Epithelial cell of proximal tubule (primary cell): ENCODE results near the gene CD84. TPM values are rescaled to one million over a fixed set of nuclear protein-coding genes. Genes with fewer than 3 reads are reported as not detected.
A peak's percentile ranks its signal among the peaks of the same experiment; 100 is the strongest.

Experiments used
- DNase-seq: peaks from one replicate; pipeline ENCODE4 v3.0.0-alpha.2; 2011; ENCODE audit warnings: low read depth
- H3K4me3 ChIP-seq: 2 replicates; pipeline ENCODE4 v1.5.1; 2011; ENCODE audit warnings: low read depth, mild to moderate bottlenecking, low read length
- total RNA-seq: library from RNA; depleted of rRNA; stranded (reverse); fragments of >200 nt; gene quantifications from 2 replicates; pipeline ENCODE4 v1.2.3, GENCODE V29; 2015
- TF ChIP-seq, protein P1 (sequence below): conservative IDR thresholded peaks from 2 replicates; pipeline ENCODE4 v1.5.1; 2012; ENCODE audit warnings: low read depth, mild to moderate bottlenecking, low read length

CD84 gene
- total RNA-seq, 1 donor from 2014 or later: not detected

DNA sequence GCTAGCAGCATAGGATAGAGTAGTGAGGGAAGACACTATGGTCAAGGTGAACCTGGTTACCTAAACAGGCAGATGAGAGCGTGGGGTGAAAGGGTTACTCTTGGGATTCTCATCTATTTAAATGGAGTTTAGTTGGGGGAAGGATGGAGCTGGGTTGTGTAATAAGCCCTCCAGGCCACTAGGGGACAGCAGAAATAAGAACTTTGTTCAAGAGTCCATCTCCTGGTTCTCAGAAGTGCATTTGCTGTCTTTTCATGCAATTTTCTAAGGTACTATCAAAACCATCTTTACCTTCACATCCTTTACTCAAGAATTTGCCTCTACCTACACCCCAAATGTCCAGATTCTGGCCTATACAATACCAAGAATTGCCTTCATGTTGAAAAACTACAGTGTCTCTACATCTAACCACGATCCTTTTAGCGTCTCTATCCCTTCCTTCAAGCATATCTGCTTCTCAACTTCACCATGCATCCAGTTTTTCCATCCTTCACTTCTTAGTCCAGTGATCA, 39.5 kb upstream of the CD84 start:
- TF ChIP-seq, protein P1, sequence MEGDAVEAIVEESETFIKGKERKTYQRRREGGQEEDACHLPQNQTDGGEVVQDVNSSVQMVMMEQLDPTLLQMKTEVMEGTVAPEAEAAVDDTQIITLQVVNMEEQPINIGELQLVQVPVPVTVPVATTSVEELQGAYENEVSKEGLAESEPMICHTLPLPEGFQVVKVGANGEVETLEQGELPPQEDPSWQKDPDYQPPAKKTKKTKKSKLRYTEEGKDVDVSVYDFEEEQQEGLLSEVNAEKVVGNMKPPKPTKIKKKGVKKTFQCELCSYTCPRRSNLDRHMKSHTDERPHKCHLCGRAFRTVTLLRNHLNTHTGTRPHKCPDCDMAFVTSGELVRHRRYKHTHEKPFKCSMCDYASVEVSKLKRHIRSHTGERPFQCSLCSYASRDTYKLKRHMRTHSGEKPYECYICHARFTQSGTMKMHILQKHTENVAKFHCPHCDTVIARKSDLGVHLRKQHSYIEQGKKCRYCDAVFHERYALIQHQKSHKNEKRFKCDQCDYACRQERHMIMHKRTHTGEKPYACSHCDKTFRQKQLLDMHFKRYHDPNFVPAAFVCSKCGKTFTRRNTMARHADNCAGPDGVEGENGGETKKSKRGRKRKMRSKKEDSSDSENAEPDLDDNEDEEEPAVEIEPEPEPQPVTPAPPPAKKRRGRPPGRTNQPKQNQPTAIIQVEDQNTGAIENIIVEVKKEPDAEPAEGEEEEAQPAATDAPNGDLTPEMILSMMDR: peak; percentile 44
- no peak overlapping the region for H3K4me3 ChIP-seq
- DNase-seq: no peak

DNA sequence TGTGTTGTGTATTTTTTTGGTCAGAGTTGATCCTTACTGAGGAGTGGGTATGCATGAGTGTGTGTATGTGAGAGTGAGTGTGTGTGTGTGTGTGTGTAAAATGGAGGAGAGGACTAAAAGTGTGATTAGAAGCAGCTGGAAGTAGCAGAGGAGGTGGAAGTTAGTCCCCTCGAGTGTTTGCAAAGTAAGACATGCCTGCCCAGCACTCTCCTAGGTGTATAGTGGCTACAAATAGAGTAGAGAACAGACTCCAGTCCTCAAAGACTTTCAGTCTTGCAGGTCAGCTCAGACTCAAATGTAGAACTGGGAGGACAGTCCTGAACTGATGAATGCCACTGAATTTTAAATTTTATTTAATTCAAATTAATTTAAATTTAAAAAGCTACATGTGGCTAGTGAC, 39.0 kb upstream of the CD84 start:
- TF ChIP-seq, protein P1: no peak
- DNase-seq: no peak
- H3K4me3 ChIP-seq: no peak overlapping the region

DNA sequence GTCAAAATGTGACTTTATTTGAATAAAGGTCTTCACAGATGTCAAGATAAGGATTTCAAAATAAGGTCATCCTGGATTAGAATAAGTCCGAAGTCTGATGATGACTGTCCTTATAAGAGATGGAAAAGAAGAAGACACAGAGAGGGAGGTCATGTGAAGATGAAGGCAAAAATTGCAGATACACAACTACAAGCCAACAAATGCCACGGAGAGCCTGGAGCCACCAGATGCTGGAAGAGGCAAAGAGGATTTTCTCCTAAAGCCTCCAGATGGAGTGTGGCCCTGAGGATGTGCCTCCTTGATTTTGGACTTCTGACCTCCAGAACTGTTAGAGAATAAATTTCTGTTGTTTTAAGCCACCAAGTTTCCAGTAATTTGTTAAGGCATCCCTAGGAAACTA, 36.4 kb upstream of the CD84 start:
- H3K4me3 ChIP-seq: no peak overlapping the region
- no peak for DNase-seq
- TF ChIP-seq, protein P1: no peak

DNA sequence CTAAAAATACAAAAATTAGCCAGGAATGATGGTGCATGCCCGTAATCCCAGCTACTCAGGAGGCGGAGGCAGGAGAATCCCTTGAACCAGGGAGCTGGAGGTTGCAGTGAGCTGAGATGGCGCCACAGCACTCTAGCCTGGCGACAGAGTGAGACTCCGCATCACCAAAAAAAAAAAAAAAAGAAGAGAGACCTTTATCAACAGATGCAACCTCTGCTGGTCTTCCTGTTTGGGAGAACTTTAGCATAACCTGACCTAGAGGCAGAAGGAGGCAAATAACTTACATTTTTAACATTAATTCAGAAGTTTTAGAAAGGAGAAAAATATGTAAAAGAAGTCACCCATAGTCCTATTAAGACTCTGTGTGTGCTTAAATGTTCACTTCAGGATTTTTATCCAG, 35.1 kb upstream of the CD84 start:
- no peak for DNase-seq
- TF ChIP-seq, protein P1: no peak
- no peak overlapping the region for H3K4me3 ChIP-seq

DNA sequence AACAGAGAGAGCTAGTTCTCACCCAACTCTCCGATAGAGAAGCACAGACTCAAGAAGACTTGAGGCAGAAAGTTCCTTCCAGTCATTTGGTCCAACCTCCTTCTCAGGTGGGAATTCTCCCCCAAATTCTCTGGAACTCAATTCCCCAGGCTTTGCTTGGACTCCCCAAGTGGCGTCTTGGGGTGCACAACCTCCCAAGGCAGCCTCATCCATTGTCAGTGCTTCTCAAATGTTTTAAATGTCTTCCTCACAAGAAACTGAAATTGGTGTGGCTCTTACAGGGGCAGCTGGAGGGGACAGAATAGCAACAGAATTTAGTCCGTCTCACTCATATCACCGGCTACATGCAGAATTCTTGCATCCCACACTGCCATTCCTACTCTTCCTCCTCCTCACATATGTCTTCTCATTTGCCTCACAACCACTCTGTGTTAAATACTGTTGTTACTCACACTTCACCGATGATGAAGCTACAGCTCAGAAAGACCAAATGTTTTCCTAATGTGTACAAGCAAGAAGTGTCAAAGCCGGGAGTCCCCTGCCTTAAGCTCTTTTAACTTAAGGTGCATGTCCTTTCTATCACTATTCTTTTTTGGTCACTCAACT, 33.4 kb upstream of the CD84 start:
- TF ChIP-seq, protein P1: no peak
- no peak overlapping the region for H3K4me3 ChIP-seq
- no peak for DNase-seq

DNA sequence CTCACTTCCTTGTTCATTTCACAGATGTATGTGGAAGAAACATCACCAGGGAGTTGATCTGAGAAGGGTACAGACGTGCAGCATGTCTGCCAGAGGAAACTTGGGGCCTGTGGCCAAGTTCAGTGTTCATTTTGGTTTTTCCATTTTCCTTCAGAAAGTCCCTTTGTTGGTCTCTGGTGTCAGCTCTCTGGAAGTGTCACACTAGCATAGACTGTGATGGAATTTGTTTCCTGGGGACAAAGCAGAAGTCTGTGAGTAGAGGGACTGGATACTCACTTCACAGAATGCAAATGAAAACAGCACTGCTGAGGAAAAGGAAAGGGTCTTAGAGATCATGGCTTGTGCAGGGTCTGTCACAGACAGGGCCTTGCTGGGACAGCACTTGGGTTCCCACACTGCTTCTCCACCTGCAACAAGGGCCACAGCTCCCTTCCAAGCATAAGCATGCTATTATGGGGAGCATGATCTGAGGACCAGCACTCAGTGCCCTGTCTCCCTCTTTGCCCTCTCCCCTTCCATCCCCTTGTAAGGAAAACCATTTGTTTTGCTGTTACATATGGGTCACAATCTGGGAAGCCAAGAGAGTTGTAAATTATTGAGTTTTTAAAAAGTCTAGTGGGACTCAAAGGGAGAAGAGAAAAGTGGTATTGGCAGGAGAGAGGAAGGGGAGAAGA, 31.4 kb upstream of the CD84 start:
- TF ChIP-seq, protein P1: no peak
- DNase-seq: no peak
- no peak overlapping the region for H3K4me3 ChIP-seq

DNA sequence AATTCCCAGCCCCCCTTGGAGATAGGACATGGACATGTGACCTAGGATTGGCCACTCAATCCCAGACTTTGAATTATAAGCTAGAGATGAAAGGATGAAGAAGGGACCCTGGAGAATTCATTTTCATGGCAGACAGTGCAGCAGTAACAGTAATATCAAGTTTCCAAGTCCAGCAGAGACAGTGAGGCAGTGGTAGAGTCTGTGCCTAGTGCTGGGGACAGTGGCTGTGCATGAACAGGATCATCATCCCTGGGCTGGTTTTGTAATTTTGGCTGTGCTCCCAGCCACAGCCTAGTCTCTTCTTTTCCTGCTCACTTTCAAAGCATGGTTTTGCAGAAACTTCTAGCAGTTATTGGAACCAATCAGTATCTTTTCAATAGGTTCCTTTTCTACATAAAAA, 29.6 kb upstream of the CD84 start:
- no peak for DNase-seq
- H3K4me3 ChIP-seq: no peak overlapping the region
- TF ChIP-seq, protein P1: no peak
